Psoas muscle (tissue), 8 donors: ENCODE measurements around the gene ZC3H4. TPM values are rescaled to one million over a fixed set of nuclear protein-coding genes. Genes with fewer than 3 reads are reported as not detected.
A peak's percentile ranks its signal among the peaks of the same experiment; 100 is the strongest.

Experiments
- ATAC-seq, 4 donors: fragments of 200-7000 bp; cut with Tn5 transposase; one replicate each; pipeline ENCODE4 v1.9.1; 2020; ENCODE audit warnings: moderate library complexity in 3 of 4, mild to moderate bottlenecking in 2 of 4
- DNase-seq, 2 donors: peaks; one replicate each; pipeline ENCODE4 v3.0.0-alpha.2; 2020
- H3K27ac ChIP-seq: fragments of 200-600 bp; one replicate; pipeline ENCODE4 v1.8.0; 2022
- H3K27me3 ChIP-seq, 3 donors: fragments of 200-600 bp in 1 of 3; one replicate each; pipeline versions ENCODE4 v1.6.1 to v1.8.0; 2013 to 2022; ENCODE audit warnings: low read length in 2 of 3, mild to moderate bottlenecking in 2 of 3, moderate library complexity in 1 of 3; ENCODE audit not compliant: insufficient read depth in 3 of 3
- H3K36me3 ChIP-seq, 2 donors: fragments of 200-600 bp in 1 of 2; one replicate each; pipeline versions ENCODE4 v1.6.1 to v1.8.0; 2013 to 2022; ENCODE audit warnings: low read depth in 1 of 2, mild to moderate bottlenecking in 1 of 2, moderate library complexity in 1 of 2; ENCODE audit not compliant: insufficient read depth in 1 of 2
- H3K4me1 ChIP-seq: fragments of 200-600 bp; one replicate; pipeline ENCODE4 v1.8.0; 2022
- H3K4me3 ChIP-seq: fragments of 200-600 bp; one replicate; pipeline ENCODE4 v1.8.0; 2022; ENCODE audit warnings: mild to moderate bottlenecking
- H3K9me3 ChIP-seq: fragments of 200-600 bp; one replicate; pipeline ENCODE4 v1.8.0; 2022
- CTCF ChIP-seq: fragments of 200-600 bp; IDR thresholded peaks from one replicate; pipeline ENCODE4 v1.8.0; 2022; ENCODE audit warnings: antibody characterized with exemption
- WGBS, 3 donors: extraction: QIAGEN DNeasy Blood & Tissue Kit; methylation state at CpG; one replicate each; pipeline versions ENCODE4 v1.1.6 to v1.1.7; 2013; 5-methylcytosine and 5-hydroxymethylcytosine counted together
- intact Hi-C, 2 donors: fragments of 100-400 bp; cut with DNase I; formaldehyde crosslinking; loops; one replicate each; pipeline versions ENCODE4 v1.11.0 to v1.14.2; 2022
- long read RNA-seq, 2 donors: library from polyadenylated mRNA; unstranded; transcript quantifications; one replicate each; pipeline ENCODE4 v2.0.0, GENCODE V29; 2021
- polyA plus RNA-seq, 3 donors: library from polyadenylated mRNA; stranded (reverse); fragments of 200-250 nt; gene quantifications; one replicate each; pipeline ENCODE4 v1.2.3, GENCODE V29; 2013
- total RNA-seq, 4 donors: library from RNA; stranded (reverse); fragmentation: NEBNext Ultra II Directional in 2 of 4; extraction: Animal tissue kit (Norgen Biotek cat#: 25700) in 2 of 4; gene quantifications; one replicate each; pipeline versions ENCODE4 v1.2.1 to v1.2.4, GENCODE V29; 2021 to 2023
- donor health status: healthy with polysubstance abuse.
- donor health status: DM: no; HTN: no; CAD: no; lungs with moderate emphysema.
- donor health status: Bipolar disorder and iron deficiency.
- donor health status: healthy.
- donor health status: DM: yes; HTN: yes; CAD: no.
- donor health status: DM: no; HTN: no; CAD: no.
- donor health status: DM: no; HTN: no; CAD: no.
- donor health status: DM: yes; HTN: yes; CAD: no.

Gene ZC3H4
- total RNA-seq (10 to 100 TPM; 24.3 to 35.8 (median 28.5) TPM), polyA plus RNA-seq (10 to 100 TPM in 1 of 3 donors, 1 to 10 TPM in 2; 4.4 to 15.2 (median 5.1) TPM)
- long read RNA-seq, donor 1, partial matches to known transcripts = 0 of 9 reads
- long read RNA-seq, donor 1, other reads (novel, unspliced or antisense) = 9 of 9 reads
- long read RNA-seq, donor 2, partial matches to known transcripts = 0 of 31 reads
- long read RNA-seq, donor 2, other reads (novel, unspliced or antisense) = 31 of 31 reads

GRCh38 chr19:47112997-47113849, at the start of gene ZC3H4:
Gene ZC3H4, minus strand, starts transcription at chr19:47113776. Its CDS starts 1,192 bp downstream, at chr19:47112584.
- Histone ChIP-seq H3K4me1 (peaks cover 25% of the 10 kb centered on the region), H3K27me3 (no peaks in the 10 kb centered on the region), H3K36me3 (no peaks in the 10 kb centered on the region), H3K27ac (peak within 1 kb of the TSS; percentile 100), H3K4me3 (peak within 1 kb of the TSS; percentile 97), H3K9me3 (no peaks in the 10 kb centered on the region)
- intact Hi-C loops = no loop called here
- DNase-seq (peak; percentile 99 to 100), ATAC-seq (peak; percentile 91 to 95 (median 93))
- 0 to 1% (median 0%) methylated on average over 58 to 59 of the region's 59 CpGs for WGBS, 3 donors
- no peak for TF ChIP-seq CTCF

GRCh38 chr19:47161876-47162489, 48.4 kb upstream of the ZC3H4 start:
- intact Hi-C loops = no loop called here
- Histone ChIP-seq H3K4me3 (no peak overlapping the region), H3K4me1 (peaks cover 19% of the 10 kb centered on the region), H3K36me3 (peaks cover 0 to 14% of the 10 kb centered on the region in 2 donors), H3K27me3 (no peaks in the 10 kb centered on the region), H3K27ac (no peak overlapping the region), H3K9me3 (no peaks in the 10 kb centered on the region)
- ATAC-seq (no peak), DNase-seq (no peak)
- 76 to 80% (median 78%) methylated on average over 3 of the region's 3 CpGs for WGBS, 3 donors
- no peak for TF ChIP-seq CTCF

- 82 to 88% (median 83%) methylated on average over 7 of the region's 7 CpGs for WGBS, 3 donors
These were observed 45.4 kb upstream of the ZC3H4 start for GRCh38 chr19:47158879-47159503.

More at GRCh38 chr19:47158879-47159503, 45.4 kb upstream of the ZC3H4 start:
- Histone ChIP-seq H3K27ac (peak overlapping the region; percentile 72), H3K36me3 (peaks cover 0 to 32% of the 10 kb centered on the region in 2 donors), H3K4me1 (peaks cover 20% of the 10 kb centered on the region), H3K27me3 (no peaks in the 10 kb centered on the region), H3K4me3 (peak overlapping the region; percentile 22), H3K9me3 (no peaks in the 10 kb centered on the region)
- intact Hi-C loops = loop anchor here (5.0 kb wide), 2 partner anchors 33 to 93 kb away; no protein-coding TSS in a partner anchor
- TF ChIP-seq CTCF = no peak
- no peak for ATAC-seq
- DNase-seq = no peak
